Spinal cord (tissue), 10 donors: Measurements from ENCODE around the gene DAGLA. TPM values are rescaled to one million over a fixed set of nuclear protein-coding genes. Genes with fewer than 3 reads are reported as not detected.

Experiments
- DNase-seq, 6 donors: peaks; one replicate each; pipeline versions ENCODE4 v3.0.0 to v3.0.0-alpha.2; 2013 to 2015; ENCODE audit warnings: low spot score in 6 of 6, low read depth in 4 of 6
- H3K27ac ChIP-seq: one replicate; pipeline ENCODE4 v1.5.1; 2013; ENCODE audit warnings: low read depth, low read length, control low read depth
- H3K27me3 ChIP-seq: one replicate; pipeline ENCODE4 v1.6.1; 2013; ENCODE audit warnings: low read length; ENCODE audit not compliant: control insufficient read depth, insufficient read depth
- H3K36me3 ChIP-seq: one replicate; pipeline ENCODE4 v1.6.1; 2013; ENCODE audit warnings: low read length; ENCODE audit not compliant: control insufficient read depth, insufficient read depth
- H3K4me1 ChIP-seq: one replicate; pipeline ENCODE4 v1.6.1; 2013; ENCODE audit warnings: low read length; ENCODE audit not compliant: control insufficient read depth, insufficient read depth
- H3K4me3 ChIP-seq: one replicate; pipeline ENCODE4 v1.5.1; 2013; ENCODE audit warnings: low read depth, low read length, control low read depth
- H3K9me3 ChIP-seq: one replicate; pipeline ENCODE4 v1.6.1; 2013; ENCODE audit warnings: low read length; ENCODE audit not compliant: control insufficient read depth, insufficient read depth
- WGBS: methylation state at CpG from one replicate; pipeline ENCODE4 v1.1.5; 2013; ENCODE audit warnings: missing lambda C conversion rate; ENCODE audit not compliant: insufficient coverage; 5-methylcytosine and 5-hydroxymethylcytosine counted together
- polyA plus RNA-seq, 2 donors: library from polyadenylated mRNA; unstranded; fragments of 120-200 nt; gene quantifications; one replicate each; pipeline ENCODE4 v1.2.1, GENCODE V29; 2013; ENCODE audit not compliant: insufficient read length in 2 of 2
- total RNA-seq, 2 donors: library from RNA; depleted of rRNA in 1 of 2; stranded (reverse); fragments of 120-200 nt in 1 of 2; fragments of >200 nt in 1 of 2; gene quantifications; one replicate each; pipeline versions ENCODE4 v1.2.3 to v1.2.4, GENCODE V29; 2013 to 2014
- donor health status: healthy.

Gene DAGLA
- total and polyA plus RNA-seq, 4 donors, result 3.9 to 21.7 (median 14.8) TPM

GRCh38 chr11:61682093-61682732 lies 2.0 kb downstream of the DAGLA start:
- WGBS, result 79% methylated on average over 12 of the region's 12 CpGs
- no peak for DNase-seq
- no peak overlapping the region for H3K4me3 ChIP-seq
- H3K27ac ChIP-seq, result no peak overlapping the region
- peaks cover 14% of the 10 kb centered on the region for H3K36me3 ChIP-seq
- H3K9me3 ChIP-seq, result no peaks in the 10 kb centered on the region
- no peaks in the 10 kb centered on the region for H3K27me3 ChIP-seq
- H3K4me1 ChIP-seq, result peaks cover 59% of the 10 kb centered on the region

GRCh38 chr11:61682906-61683675 lies 2.9 kb downstream of the DAGLA start:
- Histone ChIP-seq H3K36me3 (peaks cover 14% of the 10 kb centered on the region), H3K4me1 (peaks cover 67% of the 10 kb centered on the region), H3K27ac (no peak overlapping the region), H3K4me3 (no peak overlapping the region), H3K9me3 (no peaks in the 10 kb centered on the region), H3K27me3 (no peaks in the 10 kb centered on the region)
- 76% methylated on average over 11 of the region's 11 CpGs for WGBS
- DNase-seq, result no peak

GRCh38 chr11:61683961-61684869 lies 4.0 kb downstream of the DAGLA start:
- Histone ChIP-seq H3K27me3 (no peaks in the 10 kb centered on the region), H3K27ac (peak overlapping the region; percentile 7), H3K9me3 (no peaks in the 10 kb centered on the region), H3K4me3 (no peak overlapping the region), H3K4me1 (peaks cover 78% of the 10 kb centered on the region), H3K36me3 (peaks cover 14% of the 10 kb centered on the region)
- WGBS, result 37% methylated on average over 27 of the region's 27 CpGs
- DNase-seq, result peak in 2 of 6 donors; percentile 50 to 63

- Histone ChIP-seq H3K27ac (no peak overlapping the region), H3K4me3 (no peak overlapping the region)
Observed at GRCh38 chr11:61684870-61685616, 4.9 kb downstream of the DAGLA start.

GRCh38 chr11:61685617-61685967 lies 5.4 kb downstream of the DAGLA start:
- no peaks in the 10 kb centered on the region for H3K27me3 ChIP-seq
- no peak for DNase-seq
- no peak overlapping the region for H3K27ac ChIP-seq
- peaks cover 81% of the 10 kb centered on the region for H3K4me1 ChIP-seq
- H3K4me3 ChIP-seq, result no peak overlapping the region
- 65% methylated on average over 9 of the region's 9 CpGs for WGBS
- no peaks in the 10 kb centered on the region for H3K9me3 ChIP-seq
- peaks cover 14% of the 10 kb centered on the region for H3K36me3 ChIP-seq

More at GRCh38 chr11:61684870-61685616, 4.9 kb downstream of the DAGLA start:
- Histone ChIP-seq H3K4me1 (peaks cover 80% of the 10 kb centered on the region), H3K36me3 (peaks cover 14% of the 10 kb centered on the region), H3K27me3 (no peaks in the 10 kb centered on the region), H3K9me3 (no peaks in the 10 kb centered on the region)
- DNase-seq, result no peak
- WGBS, result 83% methylated on average over 10 of the region's 14 CpGs

- Histone ChIP-seq H3K27me3 (no peaks in the 10 kb centered on the region), H3K27ac (no peak overlapping the region), H3K9me3 (no peaks in the 10 kb centered on the region), H3K4me1 (peaks cover 81% of the 10 kb centered on the region), H3K4me3 (no peak overlapping the region), H3K36me3 (peaks cover 14% of the 10 kb centered on the region)
- DNase-seq, result no peak
- WGBS, result 80% methylated on average over 7 of the region's 8 CpGs
Observed at GRCh38 chr11:61686066-61686465, 5.9 kb downstream of the DAGLA start.

- H3K27ac ChIP-seq, result no peak overlapping the region
- H3K4me1 ChIP-seq, result peaks cover 82% of the 10 kb centered on the region
- H3K36me3 ChIP-seq, result peaks cover 14% of the 10 kb centered on the region
- no peak for DNase-seq
- no peaks in the 10 kb centered on the region for H3K9me3 ChIP-seq
- no peaks in the 10 kb centered on the region for H3K27me3 ChIP-seq
- 73% methylated on average over 6 of the region's 8 CpGs for WGBS
- no peak overlapping the region for H3K4me3 ChIP-seq
Observed at GRCh38 chr11:61686469-61686868, 6.3 kb downstream of the DAGLA start.

- Histone ChIP-seq H3K27ac (no peak overlapping the region), H3K27me3 (no peaks in the 10 kb centered on the region), H3K4me1 (peaks cover 85% of the 10 kb centered on the region), H3K36me3 (peaks cover 11% of the 10 kb centered on the region), H3K9me3 (no peaks in the 10 kb centered on the region), H3K4me3 (no peak overlapping the region)
- DNase-seq, result no peak
- WGBS, result 94% methylated on average over 11 of the region's 11 CpGs
Observed at GRCh38 chr11:61687420-61687819, 7.2 kb downstream of the DAGLA start.
